ENCODE results near the gene NTSR1. TPM values are rescaled to one million over a fixed set of nuclear protein-coding genes. Genes with fewer than 3 reads are reported as not detected.

The NTSR1 gene
- total RNA-seq, 2 donors from 2014 or later: 0.74 TPM; not detected in 1

DNA sequence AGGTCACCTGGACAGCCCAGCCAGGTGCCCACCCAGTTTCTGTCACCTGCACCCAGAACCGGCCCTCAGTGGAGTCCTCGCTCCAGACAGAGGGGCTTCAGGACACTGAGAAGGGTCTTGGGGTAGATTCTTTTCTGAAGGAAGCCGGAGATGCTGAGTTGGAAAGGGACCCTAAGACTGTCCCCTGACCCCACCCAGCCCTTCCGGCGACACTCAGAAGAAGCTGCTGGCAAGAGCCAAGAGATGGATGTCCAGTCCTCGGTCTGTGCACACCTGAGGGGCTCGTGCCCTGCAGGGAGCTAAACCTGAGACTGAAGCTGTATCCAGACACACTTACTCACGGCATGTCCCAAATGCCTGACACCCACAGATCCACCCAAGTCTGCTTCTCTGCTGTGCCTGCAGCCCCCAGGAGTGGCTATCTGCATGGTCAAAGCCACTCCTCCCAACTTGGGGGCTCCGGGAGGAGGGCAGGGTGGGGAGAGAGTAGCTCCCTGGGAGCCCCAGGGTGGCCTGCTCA is 20.2 kb downstream of the NTSR1 start:
- no peaks in the 10 kb centered on the region for H3K4me1 ChIP-seq (replicated peaks)
- no peak for DNase-seq (ENCODE audit: low spot score)
- H3K27me3 ChIP-seq (replicated peaks; ENCODE audit: insufficient read depth): peaks cover 7% of the 10 kb centered on the region
- WGBS: 67% methylated on average over 9 of the region's 9 CpGs
- TF ChIP-seq POLR2A (IDR thresholded peaks at IDR 0.05): no peak
- TF ChIP-seq, protein P1, sequence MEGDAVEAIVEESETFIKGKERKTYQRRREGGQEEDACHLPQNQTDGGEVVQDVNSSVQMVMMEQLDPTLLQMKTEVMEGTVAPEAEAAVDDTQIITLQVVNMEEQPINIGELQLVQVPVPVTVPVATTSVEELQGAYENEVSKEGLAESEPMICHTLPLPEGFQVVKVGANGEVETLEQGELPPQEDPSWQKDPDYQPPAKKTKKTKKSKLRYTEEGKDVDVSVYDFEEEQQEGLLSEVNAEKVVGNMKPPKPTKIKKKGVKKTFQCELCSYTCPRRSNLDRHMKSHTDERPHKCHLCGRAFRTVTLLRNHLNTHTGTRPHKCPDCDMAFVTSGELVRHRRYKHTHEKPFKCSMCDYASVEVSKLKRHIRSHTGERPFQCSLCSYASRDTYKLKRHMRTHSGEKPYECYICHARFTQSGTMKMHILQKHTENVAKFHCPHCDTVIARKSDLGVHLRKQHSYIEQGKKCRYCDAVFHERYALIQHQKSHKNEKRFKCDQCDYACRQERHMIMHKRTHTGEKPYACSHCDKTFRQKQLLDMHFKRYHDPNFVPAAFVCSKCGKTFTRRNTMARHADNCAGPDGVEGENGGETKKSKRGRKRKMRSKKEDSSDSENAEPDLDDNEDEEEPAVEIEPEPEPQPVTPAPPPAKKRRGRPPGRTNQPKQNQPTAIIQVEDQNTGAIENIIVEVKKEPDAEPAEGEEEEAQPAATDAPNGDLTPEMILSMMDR (IDR thresholded peaks at IDR 0.05): no peak
- intact Hi-C loops (cut with DNase I): no loop called here
- H3K9me3 ChIP-seq: no peaks in the 10 kb centered on the region
- no peak overlapping the region for H3K4me3 ChIP-seq
- H3K36me3 ChIP-seq: no peaks in the 10 kb centered on the region
- H3K27ac ChIP-seq: no peak overlapping the region

DNA sequence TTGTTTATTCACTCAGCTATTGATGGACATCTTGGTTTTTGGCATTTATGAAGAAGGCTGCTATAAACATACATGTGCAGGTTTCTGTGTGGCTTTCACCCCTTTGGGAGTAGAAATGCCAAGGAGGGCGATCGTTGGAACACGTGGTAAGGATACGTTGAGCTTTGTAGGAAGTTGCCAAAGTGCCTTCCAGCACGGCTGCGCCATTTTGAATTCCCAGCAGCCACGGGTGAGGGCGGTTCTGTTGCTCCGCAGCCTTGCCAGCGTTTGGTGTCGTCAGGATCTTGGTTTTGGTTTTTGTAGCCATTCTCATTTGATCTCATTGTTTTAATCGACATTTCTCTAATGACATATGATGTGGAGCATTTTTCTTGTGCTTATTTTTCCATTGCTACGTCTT is 21.8 kb downstream of the NTSR1 start:
- 91% methylated on average over 13 of the region's 13 CpGs for WGBS
- Histone ChIP-seq H3K4me1 (replicated peaks) (no peaks in the 10 kb centered on the region), H3K27me3 (replicated peaks; ENCODE audit: insufficient read depth) (peaks cover 7% of the 10 kb centered on the region), H3K27ac (no peak overlapping the region), H3K4me3 (no peak overlapping the region), H3K36me3 (no peaks in the 10 kb centered on the region), H3K9me3 (no peaks in the 10 kb centered on the region)
- DNase-seq (ENCODE audit: low spot score): no peak
- TF ChIP-seq POLR2AphosphoS5 (IDR thresholded peaks at IDR 0.05) (no peak), POLR2A (IDR thresholded peaks at IDR 0.05) (no peak)
- TF ChIP-seq, protein P1 (IDR thresholded peaks at IDR 0.05): no peak
- intact Hi-C loops (cut with DNase I): no loop called here

DNA sequence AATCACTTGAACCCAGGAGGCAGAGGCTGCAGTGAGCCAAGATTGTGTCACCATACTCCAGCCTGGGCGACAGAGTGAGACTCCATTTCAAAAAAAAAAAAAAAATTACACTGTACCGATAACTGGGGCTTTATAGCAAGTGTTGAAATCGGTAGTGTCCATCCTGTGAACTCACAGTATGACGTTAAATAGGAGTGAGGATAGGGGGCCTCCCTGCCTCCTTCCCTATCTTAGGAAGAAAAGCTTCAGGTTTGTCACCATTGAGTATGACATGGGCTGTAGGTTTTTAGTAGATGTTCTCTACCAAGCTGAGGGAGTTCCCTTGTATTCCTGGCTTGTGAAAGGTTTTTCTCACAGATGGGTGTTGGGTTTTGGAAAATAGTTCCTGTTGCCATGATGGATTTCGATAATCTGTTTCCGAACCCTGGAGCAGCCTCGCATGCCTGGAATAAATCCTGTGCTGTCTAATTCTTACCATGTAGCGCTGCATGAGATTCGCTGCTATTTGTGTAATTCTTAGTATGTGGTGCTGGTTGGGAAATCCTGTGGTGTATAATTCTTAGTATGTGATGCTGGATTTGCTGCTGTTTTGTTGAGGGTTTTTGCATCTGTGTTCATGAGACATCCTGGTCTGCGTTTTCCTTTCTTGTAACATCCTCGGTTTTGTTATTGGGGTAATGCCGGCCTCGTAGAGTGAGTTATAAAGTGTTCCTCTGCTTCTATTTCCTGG is 23.6 kb downstream of the NTSR1 start:
- no peaks in the 10 kb centered on the region for H3K36me3 ChIP-seq
- H3K4me3 ChIP-seq: no peak overlapping the region
- WGBS: 86% methylated on average over 13 of the region's 13 CpGs
- H3K27ac ChIP-seq: no peak overlapping the region
- no peaks in the 10 kb centered on the region for H3K27me3 ChIP-seq (replicated peaks; ENCODE audit: insufficient read depth)
- DNase-seq (ENCODE audit: low spot score): no peak
- TF ChIP-seq, protein P1 (IDR thresholded peaks at IDR 0.05): no peak
- no peak for TF ChIP-seq POLR2A (IDR thresholded peaks at IDR 0.05)
- no peak for TF ChIP-seq POLR2AphosphoS5 (IDR thresholded peaks at IDR 0.05)
- H3K9me3 ChIP-seq: no peaks in the 10 kb centered on the region
- no peaks in the 10 kb centered on the region for H3K4me1 ChIP-seq (replicated peaks)
- intact Hi-C loops (cut with DNase I): no loop called here

DNA sequence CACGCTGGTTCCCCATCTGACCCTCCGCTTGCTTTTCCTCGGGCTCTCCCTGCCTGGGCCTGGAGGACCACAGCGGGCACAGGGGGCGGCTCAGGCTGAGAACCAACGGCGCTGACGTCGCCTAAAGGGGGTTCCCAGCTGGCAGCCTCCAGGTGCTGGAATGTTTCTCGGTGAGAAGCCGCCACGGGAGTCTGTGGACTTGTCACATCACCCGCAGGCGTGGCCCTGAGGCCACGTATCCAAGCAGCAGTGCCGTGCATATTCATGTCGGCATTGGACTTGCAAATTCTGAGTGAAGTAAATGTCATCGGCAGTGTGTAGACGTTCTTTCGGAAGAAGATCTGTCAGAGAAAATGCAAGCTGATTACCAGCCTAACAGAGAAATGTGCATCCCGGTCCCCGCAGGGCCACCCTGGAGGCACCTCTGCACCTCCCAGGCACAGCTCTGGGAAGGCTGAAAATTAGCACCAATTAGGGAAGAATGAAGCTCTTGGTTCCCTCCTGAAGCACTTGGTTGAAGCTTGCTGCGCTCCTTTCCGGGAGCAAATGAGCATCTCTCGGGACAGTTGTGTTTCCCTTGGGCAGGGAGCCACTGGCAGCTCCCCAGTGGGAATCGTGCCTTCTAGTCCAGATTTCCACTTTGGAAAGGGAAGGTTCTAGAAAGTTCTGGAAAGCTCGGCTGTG is 24.3 kb downstream of the NTSR1 start:
- Histone ChIP-seq H3K27me3 (replicated peaks; ENCODE audit: insufficient read depth) (no peaks in the 10 kb centered on the region), H3K36me3 (no peaks in the 10 kb centered on the region), H3K4me1 (replicated peaks) (no peaks in the 10 kb centered on the region), H3K9me3 (no peaks in the 10 kb centered on the region), H3K4me3 (no peak overlapping the region), H3K27ac (no peak overlapping the region)
- no peak for TF ChIP-seq POLR2A (IDR thresholded peaks at IDR 0.05)
- no peak for TF ChIP-seq POLR2AphosphoS5 (IDR thresholded peaks at IDR 0.05)
- TF ChIP-seq, protein P1 (IDR thresholded peaks at IDR 0.05): no peak
- DNase-seq (ENCODE audit: low spot score): no peak
- intact Hi-C loops (cut with DNase I): no loop called here
- WGBS: 80% methylated on average over 27 of the region's 27 CpGs

DNA sequence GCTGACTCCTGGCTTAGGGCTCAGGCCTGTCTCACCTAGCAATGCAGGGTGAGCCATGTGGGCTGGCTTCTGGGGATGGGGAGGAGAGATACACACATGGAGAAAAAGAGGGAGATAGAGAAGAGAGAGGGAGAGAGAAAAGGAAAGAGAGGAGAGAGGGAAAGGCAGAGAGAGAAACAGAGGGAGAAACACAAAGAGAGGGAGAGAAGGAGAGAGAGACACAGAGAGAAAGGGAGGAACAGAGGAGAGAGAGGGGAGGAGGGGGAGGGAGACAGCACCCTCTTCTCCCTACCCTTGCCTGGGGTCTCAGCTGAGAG is 24.8 kb downstream of the NTSR1 start:
- no peak overlapping the region for H3K4me3 ChIP-seq
- H3K9me3 ChIP-seq: no peaks in the 10 kb centered on the region
- no peaks in the 10 kb centered on the region for H3K4me1 ChIP-seq (replicated peaks)
- H3K27ac ChIP-seq: no peak overlapping the region
- TF ChIP-seq POLR2AphosphoS5 (IDR thresholded peaks at IDR 0.05) (no peak), POLR2A (IDR thresholded peaks at IDR 0.05) (no peak)
- TF ChIP-seq, protein P1 (IDR thresholded peaks at IDR 0.05): no peak
- no peak for DNase-seq (ENCODE audit: low spot score)
- no peaks in the 10 kb centered on the region for H3K27me3 ChIP-seq (replicated peaks; ENCODE audit: insufficient read depth)
- H3K36me3 ChIP-seq: no peaks in the 10 kb centered on the region
- intact Hi-C loops (cut with DNase I): no loop called here
